HUDEP-2 (cell line): ENCODE data around the gene OR11L1.

Experiments used
- DNase-seq, 76 experiments: peaks; one replicate each; lab custom pipeline; 2025; ENCODE audit not compliant: unreplicated experiment in 76 of 76; lab: John Stamatoyannopoulos, UW

Gene OR11L1, protein sequence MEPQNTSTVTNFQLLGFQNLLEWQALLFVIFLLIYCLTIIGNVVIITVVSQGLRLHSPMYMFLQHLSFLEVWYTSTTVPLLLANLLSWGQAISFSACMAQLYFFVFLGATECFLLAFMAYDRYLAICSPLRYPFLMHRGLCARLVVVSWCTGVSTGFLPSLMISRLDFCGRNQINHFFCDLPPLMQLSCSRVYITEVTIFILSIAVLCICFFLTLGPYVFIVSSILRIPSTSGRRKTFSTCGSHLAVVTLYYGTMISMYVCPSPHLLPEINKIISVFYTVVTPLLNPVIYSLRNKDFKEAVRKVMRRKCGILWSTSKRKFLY

DNA sequence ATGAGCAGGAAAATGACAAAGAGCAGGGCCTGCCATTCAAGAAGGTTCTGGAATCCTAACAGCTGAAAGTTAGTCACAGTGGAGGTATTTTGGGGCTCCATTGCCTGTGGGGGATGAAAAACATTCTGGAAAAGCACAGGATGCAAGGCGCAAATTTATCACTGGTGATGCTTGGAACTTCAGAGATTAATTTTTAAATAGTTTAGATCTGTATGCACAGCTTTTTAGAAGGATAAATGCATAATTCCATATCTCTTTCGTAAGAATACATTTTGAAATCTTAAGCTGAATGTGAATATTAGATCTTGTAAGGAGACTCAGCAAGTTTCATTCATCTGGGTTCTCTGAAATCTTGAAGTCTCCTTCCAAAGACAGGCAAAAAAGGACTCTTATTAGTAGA lies at the start of gene OR11L1:
OR11L1 (minus strand) TSS at position 101 of the 400 bp plus-strand sequence; CDS start at position 101, 0 bp downstream.
- DNase-seq, result no peak

DNA sequence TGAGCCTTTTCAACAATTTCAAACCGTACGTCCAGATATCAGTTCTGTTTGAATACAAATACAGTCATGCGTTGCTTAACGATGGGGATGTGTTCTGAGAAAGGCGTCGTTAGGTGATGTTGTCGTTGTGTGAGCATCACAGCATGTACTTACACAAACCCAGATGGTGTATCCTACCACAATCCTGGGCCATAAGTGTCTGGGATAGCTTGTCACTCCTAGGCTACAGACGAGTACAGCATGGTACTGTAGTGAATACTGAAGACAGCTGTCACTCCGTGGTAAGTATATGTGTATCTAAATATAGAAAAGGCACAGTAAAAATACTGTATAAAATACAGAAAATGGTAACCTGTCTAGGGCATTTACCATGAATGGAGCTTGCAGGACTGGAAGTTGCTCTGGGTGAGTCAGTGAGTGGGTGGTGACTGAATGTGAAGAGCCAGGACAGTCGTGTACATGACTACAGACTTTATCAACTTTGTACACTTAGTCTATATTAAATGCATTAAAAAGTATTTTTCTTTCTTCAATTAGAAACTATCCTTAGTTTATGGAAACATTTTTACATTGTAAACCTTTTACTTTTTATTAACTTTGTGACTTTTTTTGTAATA lies 43.2 kb upstream of the OR11L1 start:
- DNase-seq, result peak in 24 of 76 experiments; percentile 1 to 47 (median 21)

- no peak for DNase-seq
Observed at GRCh38 chr1:247883346-247883745, 41.6 kb upstream of the OR11L1 start.

- no peak for DNase-seq
Observed at GRCh38 chr1:247865416-247865815, 23.7 kb upstream of the OR11L1 start.

- DNase-seq, result no peak
Observed at GRCh38 chr1:247864644-247865043, 22.9 kb upstream of the OR11L1 start.

DNA sequence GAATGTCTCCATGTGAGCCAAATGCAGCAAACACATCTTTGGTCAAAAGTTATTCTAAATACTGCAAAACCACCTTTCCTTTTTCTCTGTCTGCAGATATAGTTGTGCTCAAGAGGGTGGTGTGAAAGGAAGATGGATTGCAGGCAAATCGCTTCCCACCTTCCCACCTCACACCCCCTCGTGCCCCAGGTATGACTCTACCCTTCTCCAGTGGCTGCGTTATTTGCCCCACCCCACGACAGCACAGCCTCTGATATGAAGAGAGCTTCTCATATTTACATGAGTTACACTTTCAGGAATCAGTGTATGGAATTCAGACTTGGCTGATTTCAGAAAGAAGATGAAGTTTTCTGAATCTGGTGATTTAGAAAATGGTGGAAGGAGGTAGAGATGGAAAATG lies 21.1 kb upstream of the OR11L1 start:
- no peak for DNase-seq

DNA sequence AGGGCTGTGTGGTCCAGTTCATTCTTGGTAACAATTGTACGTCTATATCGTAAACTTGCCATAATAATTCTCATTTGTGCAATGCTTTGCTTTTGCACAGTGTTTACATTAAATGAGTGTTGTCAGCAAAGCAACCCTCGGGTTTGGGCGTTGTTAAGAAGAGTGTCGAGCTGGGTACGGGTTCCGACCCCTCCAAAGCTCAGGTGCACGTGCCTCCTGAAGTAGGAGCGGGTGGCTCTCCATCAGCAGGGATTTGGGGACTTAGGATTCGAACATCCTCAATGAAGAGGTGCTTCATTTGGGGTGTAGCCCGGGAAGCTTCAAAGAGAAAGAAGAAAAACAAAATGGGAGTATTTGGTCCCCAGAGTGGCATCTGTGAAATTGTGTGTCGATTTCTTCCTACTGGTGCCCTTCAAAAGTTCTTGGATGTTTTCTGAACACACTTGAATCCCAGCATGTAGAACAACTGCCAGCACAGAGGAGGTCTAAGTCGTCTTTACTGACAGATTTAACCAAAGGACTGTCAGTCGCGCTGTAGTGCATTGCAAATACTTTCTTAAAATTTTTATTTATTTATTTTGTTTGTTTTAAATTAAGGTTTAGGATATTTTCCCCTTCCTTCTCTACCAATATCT lies 16.4 kb upstream of the OR11L1 start:
- DNase-seq, result peak in 5 of 76 experiments; percentile 33 to 62 (median 46)

- DNase-seq, result peak; percentile 29 to 96 (median 88)
Observed at GRCh38 chr1:247857069-247857984, 15.6 kb upstream of the OR11L1 start, which contains the start of gene TRIM58. TRIM58 (plus strand) TSS chr1:247857187; CDS start chr1:247857247, 60 bp downstream.

DNA sequence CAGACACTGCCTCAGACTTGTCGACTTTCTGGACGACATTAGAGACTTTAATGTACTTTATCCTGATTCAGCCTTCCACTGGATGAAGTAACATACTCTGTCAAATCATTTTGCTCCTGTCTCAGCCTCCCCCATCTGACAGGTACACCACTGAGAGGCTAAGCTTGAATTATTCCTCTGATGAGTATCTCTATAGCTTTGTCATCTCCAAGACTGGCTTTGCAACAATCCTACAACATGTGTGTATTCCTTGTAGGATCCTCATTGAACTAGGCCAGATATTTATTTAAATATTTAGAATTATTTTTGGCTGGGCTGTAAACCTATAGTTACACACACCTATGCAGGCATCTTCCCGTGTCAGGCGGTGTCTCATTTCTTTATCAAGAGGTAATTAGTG lies 14.2 kb upstream of the OR11L1 start:
- DNase-seq, result no peak

GRCh38 chr1:247854899-247855545 lies 13.3 kb upstream of the OR11L1 start:
- peak in 74 of 76 experiments; percentile 11 to 92 (median 82) for DNase-seq

DNA sequence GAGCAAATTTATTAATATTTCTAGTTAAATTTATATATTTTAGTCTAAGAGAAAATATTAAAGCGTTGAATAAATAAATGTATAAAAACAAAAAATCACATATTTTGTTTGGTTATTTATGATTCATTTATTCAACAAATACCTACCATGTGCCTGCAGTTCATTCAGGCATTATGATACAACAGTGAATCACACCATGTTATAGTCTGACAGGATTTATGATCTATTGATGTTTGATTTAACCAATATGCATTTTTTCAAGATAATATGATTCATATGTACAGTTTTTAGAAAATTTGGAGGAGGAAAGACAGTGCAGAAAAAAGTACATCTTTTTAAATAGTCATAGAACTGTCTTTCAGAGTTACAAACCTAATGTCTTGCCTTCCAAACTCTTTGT lies 7.9 kb upstream of the OR11L1 start:
- DNase-seq, result no peak

- DNase-seq, result no peak
Observed at GRCh38 chr1:247848346-247848745, 6.7 kb upstream of the OR11L1 start.

GRCh38 chr1:247845693-247846017 lies 4.0 kb upstream of the OR11L1 start:
- DNase-seq, result no peak

GRCh38 chr1:247845011-247845692 lies 3.5 kb upstream of the OR11L1 start:
- no peak for DNase-seq

DNA sequence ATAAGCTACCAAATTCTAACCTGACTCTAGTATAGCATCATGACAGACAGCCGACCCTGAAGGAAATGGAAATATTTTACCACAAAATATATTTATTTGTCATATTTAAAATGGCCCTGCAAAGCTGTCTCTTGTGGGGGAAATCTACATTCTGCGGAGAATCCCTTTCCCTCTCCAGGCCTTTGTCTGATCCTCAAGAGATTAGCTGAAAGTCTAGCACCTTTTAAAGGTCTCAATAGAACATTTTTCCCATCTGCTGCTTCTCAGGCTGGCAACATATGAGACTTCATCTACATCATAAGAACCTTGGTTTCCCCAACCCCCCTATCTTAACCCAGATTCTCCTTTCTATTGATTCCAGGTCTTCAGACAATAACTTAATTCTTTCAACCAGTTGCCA lies 1.7 kb upstream of the OR11L1 start:
- DNase-seq, result no peak

GRCh38 chr1:247840818-247841217 lies 878 bp downstream of the OR11L1 start:
- DNase-seq, result no peak

DNA sequence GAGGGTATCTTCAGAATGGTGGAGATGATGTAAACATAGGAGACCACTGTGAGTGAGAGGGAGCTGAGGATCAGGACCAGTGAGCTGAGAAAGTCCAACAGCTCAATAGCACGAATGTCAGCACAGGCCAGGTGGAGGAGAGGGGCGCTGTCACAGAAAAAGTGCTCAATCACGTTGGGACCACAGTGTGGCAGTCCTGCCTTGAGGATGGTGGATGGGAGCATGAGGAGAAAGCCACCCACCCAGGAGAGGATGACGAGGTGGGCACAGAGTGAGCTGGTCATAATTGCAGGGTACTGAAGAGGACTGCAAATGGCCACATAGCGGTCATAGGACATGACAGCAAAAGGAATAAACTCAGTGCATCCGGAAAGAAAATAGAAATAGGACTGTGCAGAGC lies 8.1 kb downstream of the OR11L1 start:
- peak in 7 of 76 experiments; percentile 1 to 26 (median 10) for DNase-seq

GRCh38 chr1:247829656-247830055 lies 12.0 kb downstream of the OR11L1 start:
- no peak for DNase-seq

GRCh38 chr1:247825362-247825761 lies 16.3 kb downstream of the OR11L1 start:
- DNase-seq, result no peak

GRCh38 chr1:247824023-247824422 lies 17.7 kb downstream of the OR11L1 start, which contains the start of gene OR14A16:
OR14A16 (minus strand) TSS chr1:247824119; CDS start chr1:247815729, 8,390 bp downstream.
- no peak for DNase-seq
